Activated naive CD4-positive, alpha-beta T cell (primary cell): Measurements from ENCODE around the gene TSPAN9.

Experiments used
- DNase-seq, 4 experiments: peaks; one replicate each; lab custom pipeline; 2025; lab: John Stamatoyannopoulos, UW

The TSPAN9 gene

DNA sequence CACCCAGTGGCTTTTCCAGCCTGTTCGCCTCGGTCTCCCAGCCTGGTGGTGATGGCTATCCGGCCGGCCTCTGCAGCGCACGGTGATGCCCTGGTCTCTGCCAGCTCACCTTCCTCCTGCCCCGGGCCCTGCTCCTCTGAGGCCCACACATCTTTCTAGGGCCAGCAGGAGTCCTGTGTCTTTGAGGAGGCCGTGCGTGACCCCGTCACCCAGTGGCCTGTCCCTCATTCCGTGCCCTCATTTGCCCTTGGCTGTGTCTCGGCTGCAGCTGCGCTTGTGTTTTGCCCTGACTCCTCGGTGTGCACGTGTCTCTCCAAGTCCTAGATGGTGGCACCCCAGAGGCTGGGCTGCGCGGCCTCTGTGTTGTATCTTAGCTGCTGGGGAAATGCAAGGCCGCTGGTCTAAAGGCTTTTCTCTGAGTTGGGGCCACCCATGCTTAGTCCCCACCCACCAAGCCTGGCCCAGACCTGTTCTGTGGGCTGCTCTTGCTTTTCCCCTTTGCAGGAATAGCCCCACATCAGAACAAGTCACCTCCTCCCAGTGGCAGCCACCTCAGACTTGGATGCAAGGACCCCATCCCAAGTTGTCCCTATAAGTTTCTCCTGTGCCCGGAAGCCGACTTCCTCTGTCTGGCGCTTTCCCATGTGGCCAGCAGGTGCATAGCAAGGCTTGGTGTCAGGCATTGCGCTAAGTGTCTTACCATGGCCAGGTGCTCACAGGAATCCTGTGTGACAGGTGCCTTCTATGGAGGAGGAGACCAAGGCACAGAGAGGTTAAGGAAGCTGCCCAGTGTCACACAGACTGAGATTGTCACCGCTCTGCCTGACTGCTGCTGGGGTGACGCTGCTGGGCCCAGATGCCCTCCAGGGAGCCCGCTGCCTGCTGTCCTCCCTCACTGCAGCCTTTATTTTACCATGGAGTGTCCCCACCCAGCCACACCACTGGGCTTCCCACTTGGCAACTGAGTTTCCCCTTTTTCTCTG, 64.5 kb downstream of the TSPAN9 start:
- DNase-seq, result no peak

DNA sequence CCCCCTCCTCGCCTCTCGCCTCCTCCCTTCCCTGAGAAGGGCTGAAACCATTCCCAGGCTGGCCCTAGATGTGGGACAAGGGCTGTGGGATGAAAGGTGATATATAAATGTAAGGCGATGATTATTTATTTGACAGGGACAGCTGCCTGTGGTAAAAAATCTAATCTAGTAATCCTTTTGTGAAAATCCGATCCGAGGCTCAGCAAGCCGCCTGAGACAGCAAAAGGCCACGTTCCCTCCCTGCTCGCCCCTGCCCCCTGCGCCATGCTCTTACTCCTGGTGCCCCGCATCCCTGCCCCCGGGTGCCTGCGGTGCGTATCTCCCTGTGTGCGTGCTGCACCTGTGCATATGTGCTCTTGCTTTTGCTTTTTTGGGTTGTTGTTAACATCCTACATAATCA, 65.2 kb downstream of the TSPAN9 start:
- DNase-seq, result no peak

DNA sequence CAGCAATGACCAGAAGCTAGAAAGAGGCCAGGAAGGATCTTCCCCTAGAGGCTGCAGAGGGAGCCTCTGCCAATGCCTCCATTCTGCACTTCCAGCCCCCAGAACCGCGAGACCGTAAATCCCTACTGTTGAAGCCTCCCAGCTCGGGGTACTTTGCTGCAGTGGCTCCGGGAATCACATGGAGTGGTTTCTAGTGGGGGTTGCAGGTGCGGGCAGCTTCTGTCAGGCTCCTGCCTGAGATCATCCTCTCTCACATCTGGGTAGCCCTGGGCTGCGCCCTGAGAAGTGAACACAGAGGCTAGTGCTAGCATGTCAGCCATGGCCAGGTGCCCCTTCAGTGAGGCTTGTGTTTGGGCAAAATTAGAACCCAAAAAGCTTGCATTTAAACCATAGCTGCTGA, 67.3 kb downstream of the TSPAN9 start:
- no peak for DNase-seq

DNA sequence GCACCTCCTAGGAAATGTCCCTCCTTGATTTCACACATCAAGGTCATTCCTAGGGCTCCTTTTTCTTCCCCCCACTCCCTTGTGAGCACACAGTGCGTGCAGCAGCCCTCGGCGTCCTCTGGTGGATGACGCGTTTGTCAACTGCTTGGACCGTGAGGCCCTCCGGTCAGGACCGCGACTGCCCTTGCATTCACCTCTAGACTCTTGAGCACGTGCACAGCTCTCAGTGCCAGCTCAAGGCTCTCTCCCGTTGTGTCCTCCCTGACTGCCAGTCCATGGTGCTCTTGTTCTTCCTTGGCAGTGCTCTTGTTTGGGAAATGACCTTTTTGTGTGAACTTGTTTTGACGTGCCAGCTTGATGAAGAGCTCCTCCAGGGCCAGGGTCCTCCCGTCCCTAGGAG, 67.9 kb downstream of the TSPAN9 start:
- no peak for DNase-seq

DNA sequence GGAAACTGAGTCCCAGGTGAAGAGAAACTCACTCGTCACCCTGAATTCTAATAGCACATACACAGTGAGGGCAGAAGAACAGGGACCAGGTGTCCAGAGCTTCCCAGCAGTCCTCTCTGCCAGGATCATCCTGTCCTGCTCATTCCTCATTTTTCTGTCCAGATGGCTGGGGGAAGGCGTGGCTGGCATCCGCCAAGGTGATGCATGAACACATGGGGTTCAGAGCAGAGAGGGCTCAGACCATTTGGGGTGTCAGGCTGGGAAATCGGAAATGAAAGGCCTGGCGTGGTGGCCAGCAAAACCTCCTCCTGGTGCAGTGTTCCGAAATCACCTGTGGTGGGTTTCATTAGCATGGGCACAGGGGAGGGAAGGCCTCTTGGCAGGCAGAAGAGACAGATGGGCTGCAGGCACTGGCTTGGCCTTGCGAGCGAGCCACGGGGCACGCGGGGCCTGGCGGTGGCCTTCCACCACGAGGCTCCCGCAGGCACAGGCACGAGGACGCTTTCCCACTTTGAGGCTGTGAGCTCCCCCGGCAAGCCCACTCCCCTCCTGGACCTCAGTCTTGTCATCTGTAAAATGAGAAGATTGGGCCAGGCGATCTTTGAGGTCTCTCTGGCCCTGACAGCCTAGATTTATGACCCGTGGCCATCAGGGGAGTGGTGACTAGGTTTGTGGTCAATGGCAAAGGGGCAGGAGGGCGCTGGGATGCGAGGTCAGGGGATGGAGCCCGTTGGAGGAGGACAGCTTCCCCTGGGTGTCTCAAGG, 68.5 kb downstream of the TSPAN9 start:
- DNase-seq, result no peak

DNA sequence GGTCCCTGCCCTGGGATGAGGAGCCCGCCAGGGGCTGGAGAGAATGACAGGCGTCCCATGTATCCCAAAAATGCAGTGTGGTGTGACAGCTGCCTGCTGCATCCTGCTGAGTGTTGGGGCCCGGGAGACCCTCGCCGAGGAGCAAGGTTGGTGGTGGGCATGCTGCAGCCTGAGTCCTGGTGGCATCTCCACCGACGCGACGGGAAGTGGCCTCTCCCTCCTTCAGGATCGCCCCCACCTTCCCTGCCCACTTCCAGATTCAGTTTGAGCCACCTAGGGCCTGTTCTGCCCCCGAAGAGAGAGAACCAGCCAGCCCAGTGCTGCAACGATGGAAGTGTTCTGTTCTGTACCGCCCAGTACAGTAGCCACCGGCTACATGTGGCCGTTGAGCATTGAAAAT, 70.1 kb downstream of the TSPAN9 start:
- DNase-seq, result no peak

DNA sequence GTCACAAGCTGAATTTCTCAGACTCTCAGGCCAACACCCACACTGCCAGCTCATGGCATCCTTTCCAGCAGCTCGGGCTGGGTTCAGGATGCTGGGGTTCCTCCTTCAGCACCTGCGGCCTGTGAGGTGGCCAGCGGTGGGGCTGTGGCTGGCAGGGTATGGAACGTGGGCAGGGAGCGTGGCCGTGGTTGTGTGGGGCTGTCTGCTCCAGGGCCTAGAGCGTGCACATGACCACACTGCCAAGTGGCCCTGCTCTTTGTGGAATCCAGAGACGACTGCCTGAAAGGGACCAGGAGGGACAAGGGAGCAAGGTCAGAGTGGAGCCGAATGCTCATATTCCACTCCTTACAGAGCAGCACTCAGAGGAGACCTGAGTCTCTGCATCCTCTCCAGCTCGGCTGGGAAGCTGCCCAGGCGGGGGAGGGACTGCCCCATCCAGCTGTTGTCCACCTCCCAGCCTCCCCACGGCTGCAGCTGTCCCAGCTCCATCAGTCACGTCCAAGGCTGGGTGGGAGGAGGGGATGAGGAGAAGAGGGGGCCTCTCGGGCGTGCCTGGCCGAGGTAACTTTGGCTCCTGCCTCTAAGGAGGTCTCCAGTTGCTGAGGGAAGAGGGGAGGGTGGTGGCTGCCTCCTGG, 71.3 kb downstream of the TSPAN9 start:
- DNase-seq, result no peak

DNA sequence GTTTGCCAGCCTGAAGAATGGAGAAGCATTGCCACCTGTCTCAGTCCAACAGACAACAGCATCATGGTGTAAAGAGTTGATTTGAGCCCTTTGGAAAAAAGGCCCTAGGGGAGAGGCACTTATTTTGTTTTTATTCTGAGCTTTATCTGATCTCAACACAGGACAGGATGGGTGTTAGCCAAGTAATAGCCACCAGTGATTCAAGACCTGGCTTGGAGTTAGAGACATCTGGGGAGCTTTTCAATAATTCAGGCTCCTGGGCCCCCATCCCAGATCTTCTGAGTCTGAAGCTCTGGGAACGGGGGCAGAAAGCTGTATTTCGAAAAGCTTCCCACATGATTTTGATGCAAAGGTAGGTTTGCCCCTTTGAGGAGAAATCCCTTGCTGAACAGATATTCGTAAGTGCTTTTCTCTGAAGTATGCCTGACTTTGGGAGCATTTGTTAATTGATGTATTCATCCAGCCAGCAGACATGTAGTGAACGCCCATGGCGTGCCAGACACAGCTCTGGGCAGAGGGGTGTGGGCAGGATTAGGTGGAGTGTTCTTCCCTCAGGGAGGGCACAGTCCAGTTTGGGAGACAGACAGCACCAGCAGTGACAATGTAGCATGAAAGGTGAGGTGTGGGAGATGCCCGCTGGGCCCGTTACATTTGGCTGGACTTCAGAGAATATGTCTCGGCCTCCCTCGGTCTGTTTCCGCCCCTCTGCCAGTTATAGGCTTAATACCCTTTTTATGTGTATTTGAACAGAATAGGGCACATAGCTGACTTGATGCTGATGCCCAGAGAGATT, 72.5 kb downstream of the TSPAN9 start:
- no peak for DNase-seq

DNA sequence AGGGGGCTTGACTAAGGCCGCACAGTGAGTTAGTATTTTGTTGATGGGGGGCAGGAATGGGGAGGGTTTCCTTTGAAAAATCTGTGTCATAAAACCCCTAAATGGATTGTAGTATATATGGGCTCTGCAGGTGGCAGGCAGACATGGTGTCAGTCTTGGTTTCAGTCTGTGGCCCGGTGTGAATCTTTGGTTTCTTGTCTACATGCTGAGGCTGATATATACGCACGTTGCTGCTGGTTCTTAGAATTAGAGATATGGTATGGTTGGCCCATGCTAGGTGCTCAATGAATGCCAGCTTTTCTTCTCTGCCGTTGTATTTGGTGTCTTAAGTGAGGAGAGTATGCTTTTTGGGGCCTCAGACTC, 73.1 kb downstream of the TSPAN9 start:
- DNase-seq, result no peak

DNA sequence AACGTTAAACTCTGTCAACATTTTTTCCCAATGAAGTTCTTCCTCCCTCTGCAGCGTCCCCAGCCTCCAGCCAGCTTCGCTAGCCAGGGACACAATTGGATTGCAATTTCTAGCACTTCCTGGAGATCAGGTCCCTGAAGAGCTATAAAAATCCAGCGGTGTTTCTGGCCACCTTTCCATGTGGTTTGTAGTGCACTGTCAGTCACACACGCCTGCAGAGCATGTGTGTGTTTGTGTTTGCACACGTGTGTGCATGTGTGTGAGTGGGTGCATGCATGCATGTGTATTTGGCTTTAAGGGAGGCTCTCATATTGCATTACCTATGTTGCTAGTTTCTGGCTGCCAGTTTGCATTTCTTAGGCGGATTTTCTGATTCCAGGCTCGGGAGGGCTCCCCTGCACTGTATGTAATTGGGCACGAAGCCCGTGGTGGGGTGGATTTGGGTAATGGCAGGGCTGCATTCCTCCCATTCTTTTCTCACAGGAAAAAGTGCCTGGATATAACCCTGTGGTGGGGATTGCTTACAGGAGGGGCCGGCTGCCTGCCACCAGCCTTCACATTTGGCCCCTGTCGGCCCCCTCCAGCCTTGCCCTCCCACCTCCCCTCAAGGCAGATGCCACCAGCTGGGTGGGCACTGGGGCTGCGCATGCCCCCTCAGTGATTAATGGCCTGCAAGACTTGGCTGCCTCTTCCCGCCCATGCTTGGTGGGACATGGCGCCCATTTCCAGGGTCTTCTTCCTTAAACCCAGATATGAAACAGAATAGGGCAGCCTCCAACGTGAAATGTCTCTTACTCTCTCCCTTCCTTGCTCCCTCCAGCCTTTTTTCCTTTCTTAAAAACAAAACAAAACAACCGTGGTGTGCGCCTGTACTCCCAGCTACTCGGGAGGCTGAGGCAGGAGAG, 74.0 kb downstream of the TSPAN9 start:
- DNase-seq, result no peak

DNA sequence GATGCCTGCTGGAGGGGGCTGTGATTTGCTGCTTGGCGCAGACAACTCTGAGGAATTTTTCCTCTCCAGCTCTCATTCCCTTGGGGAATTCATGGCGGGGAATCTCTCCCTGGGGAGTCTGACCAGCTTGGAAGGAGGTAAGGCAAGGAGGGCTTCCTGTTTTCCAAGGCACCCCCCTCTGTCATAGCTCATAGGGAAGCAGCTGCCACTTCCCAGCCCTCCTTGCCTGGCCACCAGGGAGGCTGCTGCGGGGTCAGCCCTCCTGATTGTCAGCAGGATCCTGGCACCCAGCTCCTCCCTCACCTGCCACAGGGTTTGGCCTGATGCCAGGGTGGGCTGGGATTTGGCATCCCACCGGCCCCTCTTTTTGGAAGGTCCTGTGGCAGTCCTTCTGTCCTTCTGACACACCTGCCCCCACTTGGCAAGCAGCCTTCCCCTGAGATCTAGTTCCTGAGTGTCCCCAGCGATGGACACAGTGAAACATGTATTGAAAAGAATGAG, 74.9 kb downstream of the TSPAN9 start:
- no peak for DNase-seq

DNA sequence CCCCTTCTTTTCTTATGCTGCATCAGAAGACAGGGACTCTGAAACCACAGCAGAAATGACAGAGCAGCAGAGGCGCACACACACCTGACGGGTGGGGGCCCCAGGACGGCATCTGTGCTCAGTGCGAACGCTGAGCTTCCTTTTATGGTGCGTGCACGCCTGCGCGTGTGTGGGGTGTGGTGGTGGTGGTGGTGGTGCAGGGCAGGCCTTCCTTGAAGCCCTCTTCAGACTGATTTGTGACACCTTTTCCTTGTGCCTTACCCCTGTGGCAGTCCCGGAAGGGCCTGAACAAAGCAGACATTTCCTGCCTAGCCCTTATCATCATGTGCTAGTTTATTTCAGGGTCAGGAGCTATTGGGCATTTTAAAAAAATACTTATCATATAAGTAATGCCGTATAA, 75.7 kb downstream of the TSPAN9 start:
- no peak for DNase-seq

DNA sequence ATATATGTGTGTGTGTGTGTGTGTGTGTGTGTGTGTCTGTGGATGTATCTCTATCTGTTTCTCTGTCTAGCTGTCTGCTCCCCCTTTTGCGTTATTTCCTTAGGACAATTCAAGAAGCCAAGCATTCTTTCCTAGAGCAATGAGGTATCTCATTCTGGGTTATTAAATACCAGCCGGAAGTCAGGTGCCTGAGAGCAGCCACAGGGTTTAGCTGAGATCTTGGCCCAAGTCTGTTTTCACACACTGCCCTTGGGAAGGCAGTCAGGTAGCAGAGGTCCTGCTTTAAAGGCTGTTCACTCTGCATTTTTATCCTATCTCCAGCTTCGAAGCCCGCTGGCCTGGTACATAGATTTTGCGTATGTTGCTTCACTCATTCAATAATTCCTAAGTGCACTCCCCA, 76.8 kb downstream of the TSPAN9 start:
- DNase-seq, result no peak

DNA sequence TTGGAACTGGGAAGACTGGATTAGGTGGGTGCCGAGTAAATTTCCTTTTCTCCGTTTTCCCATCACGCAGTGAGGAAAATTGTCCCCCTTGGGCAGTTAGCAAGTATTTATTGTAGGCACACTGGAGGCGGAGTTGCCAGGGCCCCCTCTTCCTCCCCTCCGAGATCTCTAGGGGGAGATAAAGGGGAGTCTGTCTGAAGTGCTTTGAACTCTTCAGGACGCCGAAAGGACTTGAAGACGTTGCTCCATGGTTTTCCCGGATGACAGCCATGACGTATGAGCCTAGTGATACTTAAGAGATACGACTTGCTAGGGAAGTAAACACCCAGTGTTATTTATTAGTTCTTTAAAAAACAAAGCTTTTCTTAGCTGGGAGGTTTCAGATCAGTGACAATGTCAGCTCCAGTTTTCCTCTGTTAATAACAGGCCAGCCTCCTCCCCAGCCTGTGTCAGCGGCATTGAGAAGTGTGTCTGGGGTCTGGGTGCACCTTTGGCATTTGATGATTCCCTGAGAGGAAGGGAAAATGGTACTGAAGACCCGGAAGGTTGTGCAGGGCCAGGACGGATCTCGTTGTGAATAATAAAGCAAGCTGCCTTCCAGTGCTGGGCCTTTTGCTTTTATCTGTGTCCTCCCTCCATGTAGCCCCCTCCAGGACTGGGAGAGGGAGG, 78.7 kb downstream of the TSPAN9 start:
- DNase-seq, result no peak

DNA sequence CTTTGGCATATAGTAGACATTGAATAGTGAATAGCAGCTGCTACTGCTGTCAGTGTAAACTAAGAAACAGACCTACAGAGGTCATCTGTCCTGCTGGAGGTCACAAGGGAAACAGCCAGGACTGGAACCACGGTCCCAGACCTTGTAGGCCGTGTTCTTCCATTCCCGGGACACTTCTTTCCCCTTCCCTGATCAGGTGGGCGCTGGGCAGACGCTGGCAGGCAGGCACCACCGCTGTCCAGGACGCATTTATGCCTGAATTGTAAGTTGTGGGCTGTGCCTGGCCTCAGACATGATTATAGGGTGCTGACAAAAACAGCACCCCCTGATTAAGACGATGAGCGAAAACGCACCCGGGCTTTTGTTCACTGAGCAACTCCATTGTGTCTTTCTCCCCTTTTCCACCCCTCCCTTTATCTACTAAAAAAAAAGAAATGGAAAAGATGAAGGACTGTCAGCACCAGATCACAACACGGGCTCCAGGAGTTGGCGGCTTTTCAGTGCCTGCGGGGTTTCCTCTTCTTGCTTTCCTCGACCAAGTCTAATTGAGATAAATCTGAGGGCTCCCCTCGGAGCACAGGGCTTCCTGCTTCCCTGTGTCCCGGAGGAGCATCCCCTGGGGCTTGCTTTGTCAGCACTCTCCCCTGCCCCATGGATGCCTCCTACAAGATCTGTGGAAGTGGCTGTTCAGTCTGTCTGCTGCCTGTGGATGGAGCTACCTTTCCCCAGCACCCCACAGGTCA, 80.6 kb downstream of the TSPAN9 start:
- no peak for DNase-seq

DNA sequence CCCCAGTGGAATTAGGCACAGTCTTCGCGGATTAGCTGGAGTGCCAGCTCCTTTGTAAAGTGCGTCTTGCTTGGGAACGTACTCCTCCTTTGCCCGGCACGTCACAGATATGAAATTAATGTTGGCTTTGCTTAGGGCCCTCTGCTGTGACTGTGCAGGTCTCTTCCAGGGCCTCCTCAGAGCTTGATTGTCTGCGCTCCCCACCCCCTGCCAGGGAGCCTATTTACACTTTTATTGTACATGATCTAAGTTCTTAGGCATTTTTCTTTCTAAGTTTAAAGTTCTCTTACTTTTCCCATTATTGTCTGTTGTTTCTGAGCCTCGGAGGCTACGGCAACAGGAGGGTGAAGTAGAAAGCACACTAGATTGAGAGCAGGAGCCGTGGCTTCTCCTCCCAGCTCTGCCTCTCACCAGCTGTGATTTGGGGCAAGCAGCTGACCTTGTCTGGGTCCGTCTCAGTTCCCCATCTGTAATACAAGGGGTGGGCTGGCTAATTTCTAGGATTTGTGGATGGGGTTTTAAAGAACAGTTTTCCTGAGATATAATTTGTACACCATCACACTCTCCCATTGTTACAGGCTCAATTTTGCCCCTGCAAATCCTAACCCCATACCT, 81.8 kb downstream of the TSPAN9 start:
- no peak for DNase-seq

DNA sequence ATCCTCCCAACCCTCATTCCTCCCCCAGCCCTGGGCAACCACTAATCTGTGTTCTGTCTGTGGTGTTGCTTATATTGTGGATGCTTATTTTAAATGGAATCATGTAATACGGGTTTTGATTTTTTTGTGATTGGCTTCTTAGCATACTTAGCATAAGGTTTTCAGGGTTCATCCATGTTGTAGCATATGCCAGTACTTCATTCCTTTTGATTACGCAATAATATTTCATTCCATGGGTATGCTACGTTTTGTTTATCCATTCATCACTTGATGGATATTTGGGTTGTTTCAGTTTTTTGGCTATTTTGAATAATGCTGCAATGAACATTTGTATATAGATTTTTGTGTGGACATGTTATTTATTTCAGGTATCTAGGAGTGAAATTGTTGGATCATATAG, 82.9 kb downstream of the TSPAN9 start:
- DNase-seq, result no peak

DNA sequence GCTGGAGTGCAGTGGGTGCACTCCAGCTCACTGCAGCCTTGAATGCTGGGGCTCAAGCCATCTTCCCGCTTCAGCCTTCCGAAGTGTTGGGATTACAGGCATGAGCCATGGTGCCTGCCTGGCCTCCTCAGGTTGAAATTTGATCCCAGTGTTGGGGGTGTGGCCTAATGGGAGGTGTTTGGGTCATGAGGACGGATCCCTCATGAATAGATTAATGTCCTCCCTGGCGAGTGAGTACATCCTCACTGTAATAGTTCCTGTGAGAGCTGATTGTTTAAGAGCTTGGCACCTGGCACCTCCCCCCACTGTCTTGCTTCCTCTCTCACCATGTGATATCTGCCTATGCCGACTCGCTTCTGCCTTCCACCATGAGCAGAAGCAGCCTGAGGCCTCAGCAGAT, 84.7 kb downstream of the TSPAN9 start:
- DNase-seq, result no peak

DNA sequence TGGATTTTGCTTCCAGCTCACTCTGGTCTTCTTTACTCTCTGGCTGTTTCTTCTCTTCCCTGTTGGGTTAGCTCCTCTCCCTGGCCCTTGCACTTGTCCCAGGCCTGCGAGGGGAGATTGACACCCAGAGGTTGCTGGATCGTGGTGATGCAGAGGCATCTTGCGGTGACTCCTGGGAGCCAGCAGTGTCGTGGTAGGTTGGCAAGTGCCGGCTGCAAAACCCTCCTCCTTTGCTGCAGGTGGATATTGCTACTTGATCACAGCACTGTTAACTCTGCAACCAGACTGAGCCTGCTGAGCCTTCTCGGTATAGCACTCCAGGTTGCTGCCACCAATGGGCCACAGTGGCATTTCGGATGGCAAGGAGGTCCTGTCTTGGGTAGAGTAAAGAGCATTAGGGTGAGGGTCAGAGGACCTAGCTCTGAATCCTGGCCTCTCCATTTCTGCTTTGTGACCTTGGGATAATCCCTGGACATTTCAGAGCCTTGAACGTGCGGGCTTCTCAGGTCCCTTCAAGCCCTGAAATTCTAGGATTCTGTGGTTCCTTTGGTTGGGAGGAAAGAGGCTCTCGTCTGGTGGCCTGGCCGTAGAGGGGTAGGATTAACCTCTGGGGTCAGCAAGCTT, 87.4 kb downstream of the TSPAN9 start:
- DNase-seq, result no peak
